Spleen (tissue), 13 donors: Measurements from ENCODE around the gene RHOB. TPM values are rescaled to one million over a fixed set of nuclear protein-coding genes. Genes with fewer than 3 reads are reported as not detected.

Experiments used
- DNase-seq: peaks from one replicate; pipeline ENCODE4 v3.0.0-alpha.2; 2020
- H3K27ac ChIP-seq, 8 donors: fragments of 200-600 bp; sonication (generic) in 7 of 8; 1 replicate in 4 of 8; 2 replicates in 4 of 8; pipeline versions ENCODE4 v1.5.0 to v1.8.0; 2016 to 2021; ENCODE audit warnings: inconsistent platforms in 4 of 8, mild to moderate bottlenecking in 4 of 8, moderate library complexity in 1 of 8
- H3K27me3 ChIP-seq, 7 donors: fragments of 200-600 bp; sonication (generic) in 6 of 7; replicated peaks in 1 of 7; 1 replicate in 4 of 7; 2 replicates in 3 of 7; pipeline versions ENCODE4 v1.5.0 to v1.8.0; 2016 to 2021; ENCODE audit warnings: inconsistent platforms in 3 of 7, mild to moderate bottlenecking in 1 of 7
- H3K36me3 ChIP-seq, 6 donors: fragments of 200-600 bp; sonication (generic) in 5 of 6; 1 replicate in 4 of 6; 2 replicates in 2 of 6; pipeline versions ENCODE4 v1.5.0 to v1.8.0; 2016 to 2021; ENCODE audit warnings: inconsistent platforms in 2 of 6
- H3K4me1 ChIP-seq, 6 donors: fragments of 200-600 bp; sonication (generic) in 5 of 6; 1 replicate in 3 of 6; 2 replicates in 3 of 6; pipeline versions ENCODE4 v1.5.0 to v1.8.0; 2016 to 2021; ENCODE audit warnings: inconsistent platforms in 3 of 6
- H3K4me3 ChIP-seq, 8 donors: fragments of 200-600 bp; sonication (generic) in 7 of 8; 1 replicate in 4 of 8; 2 replicates in 4 of 8; pipeline versions ENCODE4 v1.5.0 to v1.8.0; 2016 to 2021; ENCODE audit warnings: inconsistent platforms in 4 of 8, mild to moderate bottlenecking in 4 of 8, moderate library complexity in 2 of 8
- H3K9me3 ChIP-seq, 8 donors: fragments of 200-600 bp; sonication (generic) in 7 of 8; 1 replicate in 4 of 8; 2 replicates in 4 of 8; pipeline versions ENCODE4 v1.5.0 to v1.8.0; 2016 to 2021; ENCODE audit warnings: inconsistent platforms in 4 of 8
- CTCF ChIP-seq, 11 experiments: fragments of 200-600 bp in 7 of 11; fragments of 450-650 bp in 4 of 11; sonication (generic) in 4 of 11; IDR thresholded peaks in 8 of 11; conservative IDR thresholded peaks in 3 of 11; 1 replicate in 7 of 11; 2 replicates in 4 of 11; pipeline versions ENCODE4 v1.4.0 to v1.8.0; 2016 to 2021; ENCODE audit warnings: antibody characterized with exemption in 11 of 11, inconsistent platforms in 4 of 11, mild to moderate bottlenecking in 1 of 11
- POLR2A ChIP-seq, 3 donors: fragments of 450-650 bp; IDR thresholded peaks; one replicate each; pipeline ENCODE4 v1.5.1; 2017; ENCODE audit warnings: antibody characterized with exemption in 3 of 3, mild to moderate bottlenecking in 1 of 3
- POLR2AphosphoS5 ChIP-seq, 3 donors: sonication (generic); formaldehyde crosslinking; IDR thresholded peaks; one replicate each; pipeline ENCODE4 v1.5.1; 2017; ENCODE audit warnings: antibody characterized with exemption in 3 of 3
- WGBS, 5 donors: extraction: QIAGEN DNeasy Blood & Tissue Kit in 3 of 5; methylation state at CpG; one replicate each; pipeline versions ENCODE4 v1.1.5 to v1.1.7; 2013 to 2018; 5-methylcytosine and 5-hydroxymethylcytosine counted together
- intact Hi-C: fragments of 100-400 bp; cut with DNase I; formaldehyde crosslinking; loops from one replicate; pipeline ENCODE4 v1.15.0; 2023; ENCODE audit warnings: low total_unique reads
- long read RNA-seq, 2 donors: transcript quantifications; one replicate each; lab custom pipeline, GENCODE V29; 2026
- polyA plus RNA-seq, 3 donors: library from polyadenylated mRNA; stranded (reverse); fragments of 200-250 nt; gene quantifications; one replicate each; pipeline ENCODE4 v1.2.1, GENCODE V29; 2013
- total RNA-seq, 7 donors: library from RNA; depleted of rRNA in 3 of 7; stranded (reverse); fragments of >200 nt in 3 of 7; fragmentation: NEBNext Ultra II Directional in 4 of 7; extraction: Animal tissue kit (Norgen Biotek cat#: 25700) in 4 of 7; gene quantifications; one replicate each; pipeline versions ENCODE4 v1.1.0 to v1.2.1, GENCODE V29; 2016 to 2021
- donor health status: healthy with polysubstance abuse.
- donor health status: DM: no; HTN: no; CAD: no; lungs with moderate emphysema.
- donor health status: DM: no; HTN: no; CAD: no.
- donor health status: Bipolar disorder and iron deficiency.
- donor health status: healthy.
- donor health status: DM: no; HTN: no; CAD: no.
- donor health status: DM: yes; HTN: yes; CAD: no.

RHOB gene
- total RNA-seq (100 to 1,000 TPM in 6 of 7 donors, 10 to 100 TPM in 1; 94.3 to 309 (median 233) TPM), polyA plus RNA-seq (10 to 100 TPM; 32.6 to 69.0 (median 61.0) TPM)
- long read RNA-seq, donor 1, transcript RHOB-201 (1 exons, 2,372 nt) = major isoform, 195 of 195 reads
- long read RNA-seq, donor 1, partial matches to known transcripts = 0 of 195 reads
- long read RNA-seq, donor 1, other reads (novel, unspliced or antisense) = 0 of 195 reads
- long read RNA-seq, donor 2, transcript RHOB-201 (1 exons, 2,372 nt) = major isoform, 145 of 145 reads
- long read RNA-seq, donor 2, partial matches to known transcripts = 0 of 145 reads
- long read RNA-seq, donor 2, other reads (novel, unspliced or antisense) = 0 of 145 reads

GRCh38 chr2:20446917-20447436, at the start of gene RHOB:
Gene RHOB, plus strand, starts transcription at chr2:20447074. Its CDS starts 392 bp downstream, at chr2:20447466.
- peak within 1 kb of the TSS; percentile 91 to 99 (median 97) for H3K27ac ChIP-seq
- DNase-seq = peak; percentile 98
- peak; percentile 88 to 98 (median 95) for TF ChIP-seq POLR2A (IDR thresholded peaks at IDR 0.05)
- peak in 3 of 11 experiments; percentile 12 to 38 (median 31) for TF ChIP-seq CTCF (IDR thresholded peaks at IDR 0.05 in 8 of 11, conservative IDR thresholded peaks at IDR 0.05 in 3 of 11)
- TF ChIP-seq POLR2AphosphoS5 (IDR thresholded peaks at IDR 0.05) = peak; percentile 98 to 100 (median 99)
- H3K4me3 ChIP-seq = peak within 1 kb of the TSS; percentile 59 to 85 (median 75)
- H3K9me3 ChIP-seq = no peaks in the 10 kb centered on the region
- peaks cover 0 to 18% (median 0%) of the 10 kb centered on the region in 6 donors for H3K36me3 ChIP-seq
- WGBS, 5 donors = 0 to 1% (median 1%) methylated on average over 23 to 60 of the region's 60 CpGs
- peaks cover 0 to 27% (median 0%) of the 10 kb centered on the region in 7 donors for H3K27me3 ChIP-seq
- H3K4me1 ChIP-seq = peaks cover 0 to 56% (median 34%) of the 10 kb centered on the region in 6 donors
- intact Hi-C loops = no loop called here

- Histone ChIP-seq H3K4me1 (no peaks in the 10 kb centered on the region), H3K9me3 (no peaks in the 10 kb centered on the region), H3K4me3 (no peak overlapping the region), H3K27me3 (peaks cover 0 to 8% (median 0%) of the 10 kb centered on the region in 7 donors), H3K27ac (no peak overlapping the region), H3K36me3 (no peaks in the 10 kb centered on the region)
- no peak for DNase-seq
- TF ChIP-seq POLR2A (IDR thresholded peaks at IDR 0.05) = no peak
- no peak for TF ChIP-seq CTCF (IDR thresholded peaks at IDR 0.05 in 8 of 11, conservative IDR thresholded peaks at IDR 0.05 in 3 of 11)
- no peak for TF ChIP-seq POLR2AphosphoS5 (IDR thresholded peaks at IDR 0.05)
- intact Hi-C loops = no loop called here
- 67 to 96% (median 88%) methylated on average over 5 of the region's 5 CpGs for WGBS, 5 donors
Observed at GRCh38 chr2:20397811-20398447, 48.9 kb upstream of the RHOB start.

GRCh38 chr2:20398956-20399567, 47.8 kb upstream of the RHOB start:
- no peaks in the 10 kb centered on the region for H3K36me3 ChIP-seq
- H3K27ac ChIP-seq = no peak overlapping the region
- intact Hi-C loops = no loop called here
- TF ChIP-seq POLR2A (IDR thresholded peaks at IDR 0.05) = no peak
- no peak for TF ChIP-seq POLR2AphosphoS5 (IDR thresholded peaks at IDR 0.05)
- TF ChIP-seq CTCF (IDR thresholded peaks at IDR 0.05 in 8 of 11, conservative IDR thresholded peaks at IDR 0.05 in 3 of 11) = no peak
- H3K27me3 ChIP-seq = peaks cover 0 to 8% (median 0%) of the 10 kb centered on the region in 7 donors
- DNase-seq = no peak
- H3K4me3 ChIP-seq = no peak overlapping the region
- WGBS, 5 donors = 69 to 82% (median 77%) methylated on average over 7 of the region's 7 CpGs
- no peaks in the 10 kb centered on the region for H3K9me3 ChIP-seq
- H3K4me1 ChIP-seq = no peaks in the 10 kb centered on the region
